ENCODE measurements around the gene BMX. TPM values are rescaled to one million over a fixed set of nuclear protein-coding genes. Genes with fewer than 3 reads are reported as not detected.

BMX gene
- total RNA-seq, 2 donors from 2014 or later = not detected

GRCh38 chrX:15498741-15499140, 1.9 kb upstream of the BMX start:
- Mint-ChIP-seq H3K36me3 (ENCODE audit: low read depth) (no peaks in the 10 kb centered on the region), H3K27me3 (ENCODE audit: insufficient read depth) (no peaks in the 10 kb centered on the region), H3K4me1 (peaks cover 3% of the 10 kb centered on the region), H3K27ac (no peak overlapping the region), H3K9me3 (no peaks in the 10 kb centered on the region), H3K4me3 (no peak overlapping the region)
- WGBS, 2 experiments (ENCODE audit: insufficient coverage in 1 of 2, insufficient read length in 1 of 2) = 80% methylated on average over 1 of the region's 2 CpGs; no CpG with 5 or more reads in 1 of the 2 experiments
- DNase-seq = no peak
- H3K27me3 ChIP-seq (ENCODE audit: control insufficient read depth, insufficient read depth, low read length, poor library complexity, severe bottlenecking) = no peaks in the 10 kb centered on the region
- H3K4me1 ChIP-seq (ENCODE audit: control insufficient read depth, insufficient read depth, low read length) = no peaks in the 10 kb centered on the region
- no peak for TF ChIP-seq CTCF (conservative IDR thresholded peaks at IDR 0.05)
- H3K36me3 ChIP-seq (ENCODE audit: control insufficient read depth, insufficient read depth, low read length) = no peaks in the 10 kb centered on the region
- no peaks in the 10 kb centered on the region for H3K9me3 ChIP-seq (ENCODE audit: control insufficient read depth, low read length)
- no peak overlapping the region for H3K4me3 ChIP-seq (ENCODE audit: low read length)
- H3K9ac ChIP-seq (ENCODE audit: extremely low read depth, low read length, poor library complexity, severe bottlenecking) = no peak overlapping the region
- H3K27ac ChIP-seq (ENCODE audit: low read depth, low read length) = no peak overlapping the region

GRCh38 chrX:15499976-15500375, 631 bp upstream of the BMX start:
- Histone ChIP-seq H3K9ac (ENCODE audit: extremely low read depth, low read length, poor library complexity, severe bottlenecking) (no peak overlapping the region), H3K36me3 (ENCODE audit: control insufficient read depth, insufficient read depth, low read length) (no peaks in the 10 kb centered on the region), H3K9me3 (ENCODE audit: control insufficient read depth, low read length) (no peaks in the 10 kb centered on the region), H3K4me1 (ENCODE audit: control insufficient read depth, insufficient read depth, low read length) (no peaks in the 10 kb centered on the region), H3K4me3 (ENCODE audit: low read length) (no peak overlapping the region), H3K27me3 (ENCODE audit: control insufficient read depth, insufficient read depth, low read length, poor library complexity, severe bottlenecking) (no peaks in the 10 kb centered on the region), H3K27ac (ENCODE audit: low read depth, low read length) (no peak overlapping the region)
- 79 to 100% methylated on average over 2 of the region's 3 CpGs for WGBS, 2 experiments (ENCODE audit: insufficient coverage in 1 of 2, insufficient read length in 1 of 2)
- H3K27me3 Mint-ChIP-seq (ENCODE audit: insufficient read depth) = peaks cover 1% of the 10 kb centered on the region
- TF ChIP-seq CTCF (conservative IDR thresholded peaks at IDR 0.05) = no peak
- no peak overlapping the region for H3K4me3 Mint-ChIP-seq
- no peaks in the 10 kb centered on the region for H3K36me3 Mint-ChIP-seq (ENCODE audit: low read depth)
- no peaks in the 10 kb centered on the region for H3K9me3 Mint-ChIP-seq
- no peak for DNase-seq
- H3K27ac Mint-ChIP-seq = no peak overlapping the region
- peaks cover 2% of the 10 kb centered on the region for H3K4me1 Mint-ChIP-seq

GRCh38 chrX:15501506-15501905, 899 bp downstream of the BMX start:
- H3K27ac Mint-ChIP-seq = no peak overlapping the region
- peaks cover 1% of the 10 kb centered on the region for H3K27me3 Mint-ChIP-seq (ENCODE audit: insufficient read depth)
- Histone ChIP-seq H3K4me1 (ENCODE audit: control insufficient read depth, insufficient read depth, low read length) (no peaks in the 10 kb centered on the region), H3K4me3 (ENCODE audit: low read length) (no peak overlapping the region), H3K9me3 (ENCODE audit: control insufficient read depth, low read length) (no peaks in the 10 kb centered on the region), H3K27ac (ENCODE audit: low read depth, low read length) (no peak overlapping the region), H3K36me3 (ENCODE audit: control insufficient read depth, insufficient read depth, low read length) (no peaks in the 10 kb centered on the region), H3K27me3 (ENCODE audit: control insufficient read depth, insufficient read depth, low read length, poor library complexity, severe bottlenecking) (no peaks in the 10 kb centered on the region), H3K9ac (ENCODE audit: extremely low read depth, low read length, poor library complexity, severe bottlenecking) (no peak overlapping the region)
- no peaks in the 10 kb centered on the region for H3K36me3 Mint-ChIP-seq (ENCODE audit: low read depth)
- no peaks in the 10 kb centered on the region for H3K9me3 Mint-ChIP-seq
- DNase-seq = no peak
- H3K4me1 Mint-ChIP-seq = peaks cover 2% of the 10 kb centered on the region
- TF ChIP-seq CTCF (conservative IDR thresholded peaks at IDR 0.05) = no peak
- no peak overlapping the region for H3K4me3 Mint-ChIP-seq
- WGBS, 2 experiments (ENCODE audit: insufficient coverage in 1 of 2, insufficient read length in 1 of 2) = 94 to 98% methylated on average over 6 to 9 of the region's 9 CpGs
